Measurements from ENCODE around the gene IGFL3.
"Not testable (repeated sequence)": the region's sequence is repeated elsewhere in the genome, so short reads cannot be mapped to it uniquely, and the experiment has no call there.

The IGFL3 gene

DNA sequence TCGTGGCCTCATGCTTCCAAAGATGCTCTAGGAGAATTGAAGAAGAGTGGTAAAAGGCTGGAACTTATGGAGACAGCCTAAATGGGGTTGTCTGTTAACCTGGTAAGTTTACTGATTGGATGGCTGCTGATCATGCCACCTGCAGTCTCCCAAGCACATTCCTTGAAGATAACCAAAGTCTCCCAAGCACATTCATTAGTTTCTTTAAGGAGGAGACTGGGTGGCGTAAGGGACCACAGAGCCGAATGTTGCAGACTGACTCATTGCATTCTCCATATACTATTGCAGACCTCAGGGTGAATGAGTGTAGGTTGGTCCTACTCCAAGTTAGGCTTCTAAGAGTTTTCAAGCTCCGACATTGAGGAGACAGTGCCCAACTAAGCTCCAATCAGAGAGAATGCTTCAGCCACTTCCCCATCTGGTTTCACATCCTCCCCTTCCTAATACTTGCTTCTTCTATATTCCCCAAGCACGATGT, at the start of gene IGFL3:
IGFL3 (minus strand) TSS at position 51 of the 478 bp plus-strand sequence; CDS start at position 12, 39 bp downstream.
- no peak for DNase-seq (ENCODE audit: low spot score)

DNA sequence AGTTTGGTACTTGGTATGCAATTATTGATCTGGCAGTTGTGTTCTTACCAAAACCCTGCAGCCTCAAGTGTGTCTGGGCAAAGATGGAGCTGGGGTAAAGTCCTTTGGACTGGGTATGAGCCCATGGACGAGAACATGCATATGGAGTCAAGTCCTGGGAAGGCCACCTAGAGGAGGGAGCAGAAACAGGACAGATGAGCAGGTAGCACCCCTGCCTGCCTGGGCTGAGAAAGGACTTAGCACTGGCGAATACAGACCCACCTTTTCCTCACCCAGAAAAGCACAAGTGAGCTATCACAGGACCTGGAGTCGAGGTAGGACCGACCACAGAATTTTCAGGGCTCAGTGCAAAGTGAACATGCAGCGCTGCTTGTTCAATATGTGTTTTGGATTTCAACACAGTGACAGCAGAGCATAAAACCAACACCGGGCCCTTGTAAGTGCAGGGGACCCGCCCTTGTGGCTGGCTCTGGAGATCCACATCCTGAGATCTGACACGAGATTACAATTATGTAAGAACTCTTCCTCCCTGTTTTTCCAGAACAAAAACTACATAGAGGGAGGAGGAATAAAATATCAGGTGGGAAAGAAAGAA, 49.5 kb upstream of the IGFL3 start:
- no peak for DNase-seq (ENCODE audit: low spot score)

DNA sequence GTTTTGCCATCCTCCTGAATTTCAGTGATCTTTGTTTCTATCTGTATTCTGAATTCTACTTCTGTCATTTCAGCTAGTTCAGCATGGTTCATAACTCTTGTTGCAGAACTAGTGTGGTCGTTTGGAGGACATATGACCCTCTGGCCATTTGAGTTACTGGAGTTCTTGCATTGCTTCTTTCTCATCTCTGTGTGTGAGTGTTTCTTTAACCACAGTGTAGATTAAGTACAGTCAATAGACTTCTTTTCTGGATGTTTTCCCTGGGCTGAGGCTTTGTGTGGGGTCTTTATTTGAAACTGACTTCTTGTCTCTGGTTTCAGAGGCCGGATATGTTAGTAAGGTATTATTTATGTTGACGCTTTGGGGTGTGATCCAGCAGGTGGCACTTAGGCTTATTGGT, 38.2 kb upstream of the IGFL3 start:
- no peak for DNase-seq (ENCODE audit: low spot score)

DNA sequence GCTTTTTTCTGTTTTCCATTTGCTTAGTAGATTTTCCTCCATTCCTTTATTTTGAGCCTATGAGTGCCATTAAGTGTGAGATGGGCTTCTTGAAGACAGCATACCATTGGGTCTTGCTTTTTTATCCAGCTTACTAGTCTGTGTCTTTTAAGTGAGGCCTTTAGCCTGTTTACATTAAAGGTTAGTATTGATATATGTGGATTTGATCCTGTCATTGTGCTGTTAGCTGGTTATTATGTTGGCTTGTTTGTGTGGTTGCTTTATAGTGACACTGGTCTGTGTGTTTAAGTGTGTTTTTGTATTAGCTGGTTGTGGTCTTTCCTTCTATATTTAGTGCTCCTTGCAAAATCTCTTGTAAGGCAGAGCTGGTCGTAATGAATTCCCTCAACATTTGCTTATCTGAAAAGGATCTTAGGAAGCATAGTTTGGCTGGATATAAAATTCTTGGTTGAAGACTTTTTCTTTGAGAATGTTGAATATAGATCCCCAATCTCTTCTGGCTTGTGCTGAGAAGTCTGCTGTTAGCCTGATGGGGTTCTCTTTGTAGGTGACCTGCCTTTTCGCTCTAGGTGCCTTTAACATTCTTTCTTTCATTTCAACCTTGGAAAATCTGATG, 37.3 kb upstream of the IGFL3 start:
- not testable (repeated sequence) for DNase-seq (ENCODE audit: low spot score)

DNA sequence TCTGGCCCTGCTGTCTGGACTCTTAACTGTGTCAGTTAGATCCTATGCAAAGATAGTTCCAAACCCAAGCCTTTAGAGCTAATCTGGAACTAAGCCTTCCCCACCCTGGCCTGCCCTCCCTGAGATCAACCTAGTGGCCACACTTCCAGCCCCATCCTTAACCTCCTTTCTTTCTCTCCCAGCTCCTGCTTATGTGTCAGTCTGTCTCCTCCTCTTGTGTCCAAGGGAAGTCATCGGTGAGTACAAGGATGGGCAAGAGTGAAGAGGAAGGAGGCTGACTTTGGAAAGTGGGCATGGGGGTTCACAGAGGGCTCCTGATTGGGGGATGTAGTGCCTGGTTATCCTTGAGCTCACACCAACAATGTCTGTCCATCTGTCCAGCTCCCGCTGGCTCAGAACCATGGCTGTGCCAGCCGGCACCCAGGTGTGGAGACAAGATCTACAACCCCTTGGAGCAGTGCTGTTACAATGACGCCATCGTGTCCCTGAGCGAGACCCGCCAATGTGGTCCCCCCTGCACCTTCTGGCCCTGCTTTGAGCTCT, 35.8 kb upstream of the IGFL3 start:
- no peak for DNase-seq (ENCODE audit: low spot score)

DNA sequence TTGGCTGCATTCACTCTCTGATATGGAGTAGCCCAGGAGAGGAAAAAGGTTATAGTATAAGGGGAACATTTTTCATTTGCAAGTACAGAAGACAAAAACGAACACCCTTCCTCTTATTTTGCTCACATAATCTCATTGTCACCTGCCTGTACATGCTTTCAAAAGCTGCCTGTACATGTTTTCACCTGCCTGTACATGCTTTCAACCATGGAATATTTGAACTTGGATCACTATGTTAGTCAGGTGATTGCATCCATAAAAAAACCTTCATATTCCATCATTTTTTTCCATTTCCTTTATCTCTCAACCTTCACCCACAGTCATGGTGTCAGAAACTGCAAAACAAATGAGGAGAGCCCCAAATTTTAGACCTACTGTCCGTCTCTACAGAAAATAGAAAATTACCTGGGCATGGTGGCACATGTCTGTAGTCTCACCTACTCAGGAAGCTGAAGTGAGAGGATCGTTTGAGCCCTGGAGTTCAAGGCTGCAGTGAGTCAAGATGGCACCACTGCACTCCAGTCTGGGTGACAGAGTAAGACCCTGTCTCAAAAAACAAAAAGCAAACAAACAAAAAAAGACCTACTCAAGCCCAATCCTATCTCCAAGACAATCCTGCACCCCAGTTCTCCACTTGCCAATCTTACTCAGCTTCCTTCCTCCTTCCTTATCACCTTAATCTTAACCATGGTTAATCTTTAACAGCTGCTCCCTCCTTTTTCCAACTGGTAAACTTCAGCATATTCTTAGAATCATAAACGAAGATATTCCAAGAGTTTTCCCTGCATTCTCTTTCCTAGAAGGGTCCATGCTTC, 35.1 kb upstream of the IGFL3 start:
- no peak for DNase-seq (ENCODE audit: low spot score)

DNA sequence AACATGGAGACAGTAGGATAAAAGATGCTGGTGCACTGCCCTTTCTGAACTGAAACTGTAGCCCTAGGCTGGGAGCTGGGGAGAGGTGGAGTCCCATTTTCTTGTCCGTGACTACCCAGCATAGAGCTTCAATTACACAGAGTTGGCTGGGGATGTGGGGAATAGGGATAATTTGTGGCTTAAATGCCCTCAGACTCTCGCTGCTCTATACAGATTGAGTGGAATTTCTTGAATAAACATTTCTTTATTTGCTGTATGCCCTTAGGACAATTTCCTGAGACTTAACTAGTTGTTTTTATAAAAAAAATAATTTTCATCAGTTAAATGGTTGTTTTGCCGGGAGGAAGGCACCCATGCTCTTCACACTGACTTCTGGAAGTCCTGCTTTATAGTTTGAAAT, 30.7 kb upstream of the IGFL3 start:
- no peak for DNase-seq (ENCODE audit: low spot score)

DNA sequence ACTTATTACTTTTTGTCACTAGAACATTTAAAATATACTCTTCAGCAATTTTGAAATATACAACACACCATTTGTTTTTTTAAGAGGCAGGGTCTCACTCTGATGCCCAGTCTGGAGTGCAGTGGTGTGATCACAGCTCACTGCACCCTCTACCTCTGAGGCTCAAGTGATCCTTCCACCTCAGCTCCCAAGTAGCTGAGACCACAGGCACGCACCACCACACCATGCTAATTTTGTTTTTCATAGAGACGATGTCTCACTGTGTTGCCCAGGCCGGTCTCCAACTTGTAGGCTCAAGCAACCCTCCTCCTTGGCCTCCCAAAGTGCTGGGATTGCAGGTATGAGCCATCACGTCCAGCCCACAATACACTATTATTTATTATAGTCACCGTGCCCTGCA, 26.1 kb upstream of the IGFL3 start:
- no peak for DNase-seq (ENCODE audit: low spot score)

DNA sequence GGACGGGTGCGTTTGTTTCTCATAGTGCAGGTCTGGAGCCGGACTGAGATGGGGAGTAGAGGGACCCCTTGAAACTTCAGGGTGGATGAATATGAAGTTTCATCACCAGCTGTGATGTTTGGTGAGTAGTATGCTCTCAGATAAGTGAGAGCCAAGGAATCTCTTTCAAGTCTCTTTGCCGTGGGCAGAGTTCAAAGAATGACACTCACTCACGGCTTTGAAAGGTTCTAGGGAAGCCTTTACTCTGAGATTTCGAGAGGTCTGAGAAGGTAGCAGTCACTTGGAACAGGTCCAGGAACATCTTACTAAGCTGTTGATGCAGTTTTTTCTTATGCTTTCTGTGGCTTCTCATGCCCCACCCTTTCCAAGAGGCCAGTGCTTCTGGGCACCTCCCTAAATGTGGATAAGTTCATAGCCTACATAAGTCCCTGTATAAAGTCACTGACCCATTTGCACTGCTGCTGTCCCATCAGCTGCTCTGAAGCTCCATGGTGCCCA, 23.4 kb upstream of the IGFL3 start, which contains the start of gene IGFL2:
IGFL2 (plus strand) TSS at position 448 of the 498 bp plus-strand sequence; CDS start at position 489, 41 bp downstream.
- DNase-seq (ENCODE audit: low spot score): no peak

DNA sequence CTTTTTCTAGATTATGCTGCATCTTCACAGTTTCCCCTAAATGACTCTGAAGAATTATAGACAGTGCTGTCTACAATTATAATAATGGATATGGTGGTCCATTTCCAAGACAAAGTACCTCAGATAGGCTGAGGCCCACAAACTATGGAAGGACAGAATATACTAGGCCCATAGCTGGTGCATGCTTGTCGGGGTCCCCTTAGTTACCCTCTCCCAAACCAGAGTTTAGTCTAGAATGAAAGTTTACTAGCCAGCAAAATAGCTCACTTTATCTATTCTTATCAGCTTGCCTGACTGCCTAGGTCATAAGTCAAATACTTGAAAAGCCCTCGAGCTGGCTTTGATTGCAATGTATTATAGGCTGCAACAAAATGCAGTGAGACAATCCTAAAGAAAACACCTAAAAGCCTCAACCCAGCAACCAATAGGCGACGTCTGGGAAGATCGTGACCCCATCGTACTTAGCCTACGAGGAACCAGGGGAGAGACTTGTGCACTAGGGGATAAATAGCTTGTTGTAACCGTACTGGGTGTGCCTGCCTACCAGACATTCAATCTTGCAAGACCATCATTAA, 22.8 kb upstream of the IGFL3 start:
- no peak for DNase-seq (ENCODE audit: low spot score)

DNA sequence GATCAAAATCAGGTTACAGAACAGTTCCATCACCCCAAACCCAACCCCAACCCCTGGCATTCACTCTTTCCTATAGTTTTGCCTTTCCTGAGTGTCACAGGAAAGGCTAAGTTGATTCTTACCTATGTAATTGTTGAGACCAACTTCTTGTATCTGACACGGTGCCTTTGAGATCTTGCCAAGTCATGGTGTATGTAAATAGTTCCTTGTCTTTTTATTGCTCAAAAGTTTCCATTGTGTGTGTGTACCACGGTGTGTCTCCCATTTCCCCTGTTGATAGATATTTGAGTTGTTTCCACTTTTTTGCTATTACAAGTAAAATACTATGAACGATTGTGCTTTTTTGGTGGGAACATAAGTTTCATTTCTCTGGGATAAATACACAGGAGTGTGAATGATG, 20.3 kb upstream of the IGFL3 start:
- DNase-seq (ENCODE audit: low spot score): no peak

DNA sequence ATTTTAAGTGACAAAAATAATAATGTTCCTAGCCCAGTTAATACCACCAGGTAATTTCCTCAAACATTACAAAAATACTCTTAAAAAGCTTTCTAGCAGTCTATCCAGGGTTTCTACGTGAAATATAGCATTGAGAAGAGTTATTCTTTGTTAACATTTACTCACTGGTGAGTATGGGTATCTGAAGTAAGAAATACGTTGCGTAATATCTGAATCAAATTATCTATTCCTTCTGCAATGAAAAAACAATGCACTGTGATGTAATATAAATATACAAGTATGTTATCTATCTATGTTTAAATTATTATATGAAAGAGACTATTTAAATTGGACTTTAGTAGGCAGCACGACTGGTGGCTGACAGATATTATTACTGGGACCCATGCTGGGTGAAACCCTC, 17.8 kb upstream of the IGFL3 start:
- no peak for DNase-seq (ENCODE audit: low spot score)

DNA sequence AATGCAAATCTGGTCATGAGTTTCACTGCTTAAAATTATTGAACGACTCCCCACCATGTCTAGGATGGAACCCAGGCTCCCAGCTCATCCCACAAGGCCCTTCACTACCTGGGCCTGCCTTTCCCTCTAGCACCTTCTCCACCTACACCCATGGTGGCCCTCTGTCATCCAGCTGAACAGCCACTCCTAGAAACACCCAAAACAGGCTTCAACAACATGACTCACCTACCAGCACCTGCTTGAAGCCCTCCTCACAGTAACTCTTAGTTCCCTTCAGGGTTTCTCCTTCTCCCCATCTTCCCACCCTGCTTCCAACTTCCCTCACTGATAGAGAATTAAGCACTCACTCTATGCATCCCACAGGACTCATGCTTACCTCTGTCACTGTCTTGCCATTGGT, 16.9 kb upstream of the IGFL3 start:
- no peak for DNase-seq (ENCODE audit: low spot score)

DNA sequence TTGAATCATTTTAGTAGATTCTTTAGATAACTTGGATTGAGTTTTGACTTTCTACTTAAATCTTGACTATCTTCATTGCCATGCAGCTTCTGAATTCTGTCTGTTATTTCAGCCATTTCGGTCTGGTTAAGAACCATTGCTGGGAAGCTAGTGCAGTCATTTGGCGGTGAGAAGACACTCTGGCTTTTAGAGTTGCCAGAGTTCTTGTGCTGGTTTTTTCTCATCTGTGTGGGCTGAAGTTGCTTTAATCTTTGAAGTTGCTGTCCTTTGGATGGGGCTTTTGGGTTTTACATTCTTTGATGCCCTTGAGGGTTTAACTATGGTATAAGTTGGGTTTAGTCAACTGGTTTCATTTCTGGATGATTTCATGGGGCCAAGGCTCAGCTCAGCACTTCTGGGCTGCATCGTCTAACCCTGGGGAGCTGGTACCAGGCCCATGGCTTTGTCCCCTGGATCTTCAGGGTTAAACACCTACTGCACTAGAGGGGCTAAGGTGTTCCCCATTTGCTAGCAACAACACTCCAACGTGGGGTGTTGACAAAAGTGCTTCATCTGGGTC, 13.5 kb upstream of the IGFL3 start:
- no peak for DNase-seq (ENCODE audit: low spot score)

DNA sequence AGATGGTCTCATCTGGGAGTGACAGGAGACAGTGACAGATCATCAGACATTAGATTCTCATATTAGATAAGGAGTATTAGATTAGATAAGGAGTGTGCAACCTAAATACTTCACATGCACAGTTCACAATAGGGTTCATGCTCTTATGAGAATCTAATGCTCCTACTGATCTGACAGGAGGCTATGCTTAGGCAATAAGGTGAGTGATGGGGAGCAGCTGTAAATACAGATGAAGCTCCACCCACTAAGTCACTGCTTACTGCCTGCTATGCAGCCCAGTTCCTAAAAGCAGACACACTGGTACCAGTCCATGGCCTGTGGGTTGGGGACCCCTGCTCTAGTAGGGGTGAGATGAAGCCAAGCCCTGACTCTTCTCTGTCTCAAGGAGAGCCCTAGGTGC, 10.0 kb upstream of the IGFL3 start:
- DNase-seq (ENCODE audit: low spot score): no peak

DNA sequence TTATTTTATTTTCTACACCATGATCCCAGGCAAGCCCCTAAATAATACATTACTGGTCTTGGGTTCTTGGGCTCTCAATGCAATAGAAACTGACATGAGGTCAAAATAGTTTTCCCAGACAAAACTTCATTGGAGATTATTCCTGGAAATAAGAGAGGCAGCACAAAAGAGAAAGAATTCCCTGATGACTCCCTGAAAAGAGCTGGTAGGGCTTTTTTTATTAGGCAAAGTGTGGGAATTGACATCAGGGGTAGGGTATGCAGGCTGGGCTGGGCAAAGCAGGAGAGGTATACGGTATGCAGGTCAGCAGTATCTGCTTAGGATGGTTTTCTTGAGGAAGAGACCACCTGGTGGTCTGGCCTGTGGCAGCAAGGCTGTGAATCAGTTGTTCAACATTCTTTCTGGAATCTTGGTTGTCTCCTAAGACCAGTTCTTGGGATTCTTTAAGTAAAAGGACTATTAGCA, 9.3 kb upstream of the IGFL3 start:
- no peak for DNase-seq (ENCODE audit: low spot score)

DNA sequence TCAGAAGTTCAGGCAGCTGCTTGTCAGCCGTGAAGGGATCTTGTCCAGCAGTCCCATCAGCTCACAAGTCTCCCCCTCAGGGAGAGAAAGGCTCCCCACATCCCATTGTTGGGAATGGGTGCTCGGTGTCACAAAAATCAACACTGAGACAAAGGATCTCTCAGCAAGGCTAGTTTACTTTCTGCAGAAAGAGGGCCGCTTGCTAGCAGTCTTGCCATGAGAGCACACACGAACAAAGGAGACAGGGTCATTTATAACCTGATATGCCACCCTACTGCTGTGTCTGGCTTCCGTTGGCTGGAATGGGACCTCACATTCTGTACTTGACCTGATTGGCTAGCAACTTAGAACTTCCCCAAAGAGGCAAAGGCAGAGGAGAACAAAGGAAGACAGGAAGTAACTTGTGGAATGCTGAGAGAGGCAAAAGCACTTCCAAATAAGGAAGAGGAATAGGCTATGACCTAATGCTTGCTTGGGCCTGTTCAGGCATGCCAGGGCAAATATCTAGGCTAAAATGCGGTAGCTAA, 8.7 kb upstream of the IGFL3 start:
- DNase-seq (ENCODE audit: low spot score): no peak

DNA sequence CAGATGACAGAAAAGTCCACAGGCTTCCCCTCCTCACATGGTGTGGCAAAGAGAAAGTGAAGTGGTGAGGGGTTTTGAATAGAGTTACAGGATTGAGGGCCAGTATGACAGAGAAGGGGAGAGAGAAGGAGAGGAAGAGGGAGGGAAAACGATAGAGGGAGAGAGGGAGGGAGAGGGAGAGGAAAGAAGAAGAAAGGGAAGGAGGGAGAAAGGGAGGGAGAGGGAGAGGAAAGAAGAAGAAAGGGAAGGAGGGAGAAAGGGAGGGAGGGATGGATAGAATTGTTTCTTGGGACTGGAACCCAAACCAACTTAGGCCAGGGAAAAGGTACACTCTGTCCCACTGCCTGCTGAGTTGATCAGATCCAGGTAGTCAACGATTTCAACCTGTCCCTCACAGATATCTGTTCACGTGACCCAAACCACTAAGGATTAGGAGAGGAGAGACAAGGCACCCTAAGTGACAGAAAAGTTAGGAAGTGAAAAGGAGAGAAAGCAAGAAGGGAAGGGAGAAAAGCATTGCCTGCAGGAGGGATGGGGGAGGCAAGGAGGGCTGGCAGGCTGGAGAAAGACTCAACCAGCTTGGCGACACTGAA, 8.1 kb upstream of the IGFL3 start:
- DNase-seq (ENCODE audit: low spot score): no peak

DNA sequence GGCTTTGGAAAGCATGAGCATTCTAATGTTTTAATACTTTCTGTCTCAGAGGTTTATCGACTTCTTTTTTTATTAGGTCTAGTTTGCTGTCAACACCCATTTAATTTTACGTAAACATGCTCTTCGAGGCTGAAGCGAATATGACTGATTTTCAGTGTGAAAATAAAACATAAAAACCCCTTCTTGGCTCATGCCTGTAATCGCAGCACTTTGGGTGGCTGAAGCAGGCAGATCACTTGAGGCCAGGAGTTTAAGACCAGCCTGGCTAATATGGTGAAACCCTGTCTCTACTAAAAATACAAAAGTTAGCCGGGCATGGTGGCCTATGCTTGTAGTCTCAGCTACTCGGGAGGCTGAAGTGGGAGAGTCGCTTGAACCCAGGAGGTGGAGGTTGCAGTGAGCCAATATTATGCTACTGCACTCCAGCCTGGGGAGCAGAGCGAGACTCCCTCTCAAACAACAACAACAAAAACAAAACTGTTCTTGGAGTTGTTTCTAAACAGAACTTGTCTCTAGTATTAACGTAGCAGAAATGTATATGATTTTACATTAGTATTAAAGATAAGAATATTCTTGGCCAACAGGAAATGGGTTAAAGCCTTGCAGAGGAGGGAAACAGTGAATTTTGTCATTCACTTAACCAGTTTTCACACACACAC, 7.1 kb upstream of the IGFL3 start:
- DNase-seq (ENCODE audit: low spot score): no peak

DNA sequence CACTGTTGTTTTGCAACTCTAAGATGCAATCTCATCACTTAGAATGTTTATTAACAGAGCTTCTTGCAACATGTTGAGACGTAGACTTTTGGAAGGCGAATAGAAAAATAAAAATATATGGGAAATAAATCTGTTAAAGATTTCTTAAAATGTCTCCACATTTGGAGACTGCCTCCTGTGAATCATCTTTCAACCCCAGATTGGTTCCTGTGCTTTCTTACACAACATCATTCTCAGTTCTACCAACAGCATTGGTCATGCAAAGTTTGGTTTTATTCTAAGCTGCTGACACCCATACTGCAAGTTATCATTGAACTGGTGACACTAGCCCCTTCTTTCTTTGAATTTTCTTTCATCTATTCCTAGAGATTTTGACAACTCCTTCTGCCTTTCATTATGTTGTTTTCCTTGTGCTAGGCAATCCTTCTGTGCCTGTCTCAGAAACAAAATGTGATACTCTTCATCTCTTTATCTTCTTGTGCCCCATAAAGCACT, 1.6 kb upstream of the IGFL3 start:
- no peak for DNase-seq (ENCODE audit: low spot score)
